Adrenal gland (tissue), 12 donors: ENCODE measurements around the gene CENPI. TPM values are rescaled to one million over a fixed set of nuclear protein-coding genes. Genes with fewer than 3 reads are reported as not detected.

Experiments used
- DNase-seq, 7 donors: peaks; one replicate each; pipeline ENCODE4 v3.0.0-alpha.2; 2019 to 2020
- H3K27ac ChIP-seq, 5 donors: fragments of 200-600 bp; sonication (generic) in 4 of 5; 1 replicate in 3 of 5; 2 replicates in 2 of 5; pipeline versions ENCODE4 v1.5.1 to v1.8.0; 2016 to 2020; ENCODE audit warnings: mild to moderate bottlenecking in 1 of 5
- H3K27me3 ChIP-seq: fragments of 200-600 bp; 2 replicates; pipeline ENCODE4 v1.8.0; 2021
- H3K36me3 ChIP-seq, 2 donors: fragments of 200-600 bp; replicated peaks in 1 of 2; 1 replicate in 1 of 2; 2 replicates in 1 of 2; pipeline versions ENCODE4 v1.5.1 to v1.8.0; 2018 to 2022
- H3K4me1 ChIP-seq, 2 donors: fragments of 200-600 bp; replicated peaks in 1 of 2; 1 replicate in 1 of 2; 2 replicates in 1 of 2; pipeline versions ENCODE4 v1.5.1 to v1.8.0; 2018 to 2021
- H3K4me3 ChIP-seq, 4 donors: fragments of 200-600 bp; sonication (generic) in 3 of 4; one replicate each; pipeline ENCODE4 v1.5.1; 2016 to 2018
- H3K9me3 ChIP-seq, 3 donors: fragments of 200-600 bp; sonication (generic) in 1 of 3; replicated peaks in 1 of 3; 1 replicate in 2 of 3; 2 replicates in 1 of 3; pipeline versions ENCODE4 v1.5.1 to v1.8.0; 2016 to 2021
- CTCF ChIP-seq, 6 experiments: fragments of 450-650 bp in 4 of 6; fragments of 200-600 bp in 2 of 6; sonication (generic) in 1 of 6; IDR thresholded peaks; 1 replicate in 5 of 6; 2 replicates in 1 of 6; pipeline versions ENCODE4 v1.5.1 to v1.8.0; 2016 to 2021; ENCODE audit warnings: antibody characterized with exemption in 6 of 6, mild to moderate bottlenecking in 2 of 6, moderate library complexity in 1 of 6
- POLR2A ChIP-seq, 2 donors: fragments of 450-650 bp; IDR thresholded peaks; one replicate each; pipeline ENCODE4 v1.6.1; 2017; ENCODE audit warnings: antibody characterized with exemption in 2 of 2, mild to moderate bottlenecking in 2 of 2, moderate library complexity in 1 of 2
- WGBS, 4 donors: extraction: QIAGEN DNeasy Blood & Tissue Kit in 2 of 4; methylation state at CpG; one replicate each; pipeline versions ENCODE4 v1.1.5 to v1.1.7; 2013 to 2017; 5-methylcytosine and 5-hydroxymethylcytosine counted together
- intact Hi-C, 2 donors: fragments of 100-400 bp; cut with DNase I; formaldehyde crosslinking; loops; one replicate each; pipeline versions ENCODE4 v1.14.1 to v1.15.0; 2022 to 2023
- polyA plus RNA-seq, 3 donors: library from polyadenylated mRNA; stranded (reverse); fragments of 200-250 nt in 2 of 3; fragments of 350-450 nt in 1 of 3; fragmentation: Illumina TruSeq in 1 of 3; extraction: RNeasy Lipid Tissue Mini Kit (QIAGEN cat#74804) in 1 of 3; gene quantifications; one replicate each; pipeline ENCODE4 v1.2.3, GENCODE V29; 2013 to 2014
- total RNA-seq, 9 donors: library from RNA; depleted of rRNA in 4 of 9; stranded (reverse); fragments of >200 nt in 4 of 9; fragments of 120-200 nt in 1 of 9; fragmentation: NEBNext Ultra II Directional in 1 of 9; extraction: Animal tissue kit (Norgen Biotek cat#: 25700) in 1 of 9; gene quantifications; one replicate each; pipeline versions ENCODE4 v1.1.0 to v1.2.4, GENCODE V29; 2013 to 2023
- donor health status: healthy with polysubstance abuse.
- donor health status: Bipolar disorder and iron deficiency.
- donor health status: DM: yes; HTN: yes; CAD: no.
- donor health status: DM: no; HTN: no; CAD: no.
- donor health status: DM: no; HTN: no; CAD: no.
- donor health status: DM: yes; HTN: yes; CAD: no.

CENPI gene
- total and polyA plus RNA-seq, 12 donors, result 0.06 to 9.2 (median 0.61) TPM

- 76 to 83% (median 81%) methylated on average over 3 of the region's 3 CpGs for WGBS, 4 donors
- intact Hi-C loops, result no loop called here
- TF ChIP-seq CTCF (IDR thresholded peaks at IDR 0.05) (no peak), POLR2A (IDR thresholded peaks at IDR 0.05) (no peak)
These were observed 40.8 kb upstream of the CENPI start for GRCh38 chrX:101057093-101057714.

GRCh38 chrX:101062176-101062575 lies 35.8 kb upstream of the CENPI start:
- intact Hi-C loops, result no loop called here
- no peak overlapping the region for H3K27ac ChIP-seq
- no peaks in the 10 kb centered on the region for H3K4me1 ChIP-seq
- H3K9me3 ChIP-seq, result no peaks in the 10 kb centered on the region
- H3K36me3 ChIP-seq, result no peaks in the 10 kb centered on the region
- H3K27me3 ChIP-seq, result no peaks in the 10 kb centered on the region
- H3K4me3 ChIP-seq, result no peak overlapping the region
- TF ChIP-seq POLR2A (IDR thresholded peaks at IDR 0.05) (no peak), CTCF (IDR thresholded peaks at IDR 0.05) (no peak)
- DNase-seq, result no peak

More at GRCh38 chrX:101057093-101057714, 40.8 kb upstream of the CENPI start:
- DNase-seq, result no peak
- no peaks in the 10 kb centered on the region for H3K36me3 ChIP-seq
- no peaks in the 10 kb centered on the region for H3K9me3 ChIP-seq
- H3K27ac ChIP-seq, result no peak overlapping the region
- H3K27me3 ChIP-seq, result no peaks in the 10 kb centered on the region
- H3K4me1 ChIP-seq, result no peaks in the 10 kb centered on the region
- H3K4me3 ChIP-seq, result no peak overlapping the region

- no peak for TF ChIP-seq CTCF (IDR thresholded peaks at IDR 0.05)
- TF ChIP-seq POLR2A (IDR thresholded peaks at IDR 0.05), result no peak
- Histone ChIP-seq H3K4me1 (no peaks in the 10 kb centered on the region), H3K27ac (no peak overlapping the region), H3K36me3 (no peaks in the 10 kb centered on the region), H3K27me3 (no peaks in the 10 kb centered on the region), H3K9me3 (no peaks in the 10 kb centered on the region), H3K4me3 (no peak overlapping the region)
- DNase-seq, result no peak
- intact Hi-C loops, result no loop called here
- 58 to 70% (median 67%) methylated on average over 3 of the region's 3 CpGs for WGBS, 4 donors
These were observed 26.4 kb upstream of the CENPI start for GRCh38 chrX:101071582-101071981.

- DNase-seq, result peak in 1 of 7 donors; percentile 1
- peaks cover 13% of the 10 kb centered on the region for H3K27me3 ChIP-seq
- no peaks in the 10 kb centered on the region for H3K9me3 ChIP-seq
- no peaks in the 10 kb centered on the region for H3K4me1 ChIP-seq
- peak within 1 kb of the TSS in 1 of 4 donors; percentile 23 for H3K4me3 ChIP-seq
- 7 to 26% (median 17%) methylated on average over 17 to 23 of the region's 23 CpGs for WGBS, 4 donors
- H3K36me3 ChIP-seq, result no peaks in the 10 kb centered on the region
- TF ChIP-seq POLR2A (IDR thresholded peaks at IDR 0.05) (no peak), CTCF (IDR thresholded peaks at IDR 0.05) (no peak)
- intact Hi-C loops, result no loop called here
- no peak within 1 kb of the TSS for H3K27ac ChIP-seq
These were observed 19.0 kb upstream of the CENPI start, which contains the start of gene TMEM35A for GRCh38 chrX:101078716-101079598. Gene TMEM35A (plus strand): TSS chrX:101078879. CDS start chrX:101079003, 124 bp downstream.
